PFSK-1 (cell line): ENCODE results near the gene GTPBP1.

ENCODE experiments used
- FOXP2 ChIP-seq: optimal IDR thresholded peaks from 2 replicates; pipeline ENCODE3; 2011; ENCODE audit warnings: borderline replicate concordance, control low read depth, inconsistent platforms; ENCODE audit not compliant: insufficient read depth; ENCODE audit errors: extremely low read length, extremely low read depth
- POLR2AphosphoS5 ChIP-seq: IDR thresholded peaks from 2 replicates; pipeline ENCODE4 v1.6.1; 2012; ENCODE audit warnings: low read depth, mild to moderate bottlenecking, control low read depth, low read length, moderate library complexity
- REST ChIP-seq, 2 experiments: IDR thresholded peaks; 2 replicates each; pipeline versions ENCODE4 v1.6.1 to v1.8.0; 2011 to 2012; ENCODE audit warnings: low read depth in 2 of 2, low read length in 2 of 2, control low read depth in 1 of 2, inconsistent platforms in 1 of 2, mild to moderate bottlenecking in 1 of 2, moderate library complexity in 1 of 2; ENCODE audit not compliant: insufficient read depth in 1 of 2
- SIN3A ChIP-seq: IDR thresholded peaks from 2 replicates; pipeline ENCODE4 v1.6.1; 2012; ENCODE audit warnings: mild to moderate bottlenecking, low read length, moderate library complexity, borderline replicate concordance; ENCODE audit not compliant: insufficient read depth
- TAF1 ChIP-seq: IDR thresholded peaks from 2 replicates; pipeline ENCODE4 v1.6.1; 2012; ENCODE audit warnings: low read length, control low read depth, borderline replicate concordance; ENCODE audit not compliant: insufficient read depth

Gene GTPBP1

GRCh38 chr22:38710351-38710750 is 4.6 kb downstream of the GTPBP1 start:
- TF ChIP-seq FOXP2 (no peak), SIN3A (no peak), TAF1 (no peak), POLR2AphosphoS5 (no peak), REST (IDR thresholded peaks at IDR 0.05; ENCODE audit: insufficient read depth in 1 of 2, low read depth in 2 of 2, low read length in 2 of 2) (no peak)

- TF ChIP-seq POLR2AphosphoS5, result no peak
- TF ChIP-seq SIN3A, result no peak
- no peak for TF ChIP-seq TAF1
- TF ChIP-seq FOXP2, result no peak
- no peak for TF ChIP-seq REST (IDR thresholded peaks at IDR 0.05; ENCODE audit: insufficient read depth in 1 of 2, low read depth in 2 of 2, low read length in 2 of 2)
These were observed 5.1 kb downstream of the GTPBP1 start for GRCh38 chr22:38710866-38711265.

- TF ChIP-seq POLR2AphosphoS5, result no peak
- TF ChIP-seq REST (IDR thresholded peaks at IDR 0.05; ENCODE audit: insufficient read depth in 1 of 2, low read depth in 2 of 2, low read length in 2 of 2), result no peak
- TF ChIP-seq SIN3A, result no peak
- TF ChIP-seq FOXP2, result no peak
- TF ChIP-seq TAF1, result no peak
These were observed 6.9 kb downstream of the GTPBP1 start for GRCh38 chr22:38712486-38713207.

GRCh38 chr22:38713921-38714320 is 8.2 kb downstream of the GTPBP1 start:
- no peak for TF ChIP-seq POLR2AphosphoS5
- TF ChIP-seq REST (IDR thresholded peaks at IDR 0.05; ENCODE audit: insufficient read depth in 1 of 2, low read depth in 2 of 2, low read length in 2 of 2), result no peak
- TF ChIP-seq TAF1, result no peak
- no peak for TF ChIP-seq FOXP2

GRCh38 chr22:38715176-38715764 is 9.5 kb downstream of the GTPBP1 start:
- TF ChIP-seq FOXP2 (no peak), REST (IDR thresholded peaks at IDR 0.05; ENCODE audit: insufficient read depth in 1 of 2, low read depth in 2 of 2, low read length in 2 of 2) (no peak), SIN3A (no peak), POLR2AphosphoS5 (no peak), TAF1 (no peak)
